ENCODE results near the gene ARPC1B.
"Not testable (repeated sequence)": the region's sequence is repeated elsewhere in the genome, so short reads cannot be mapped to it uniquely, and the experiment has no call there.

ARPC1B gene

GRCh38 chr7:99408379-99409191, 34.1 kb downstream of the ARPC1B start, which contains the start of the genes BUD31 and PDAP1:
Gene BUD31, plus strand, starts transcription at chr7:99408969. Its CDS starts 2,124 bp downstream, at chr7:99411093.
Gene PDAP1, minus strand, starts transcription at chr7:99408597. Its CDS starts 49 bp downstream, at chr7:99408548.
- peak; percentile 89 for DNase-seq (ENCODE audit: low read depth in 1 of 2, low spot score in 1 of 2)

GRCh38 chr7:99409192-99409572, 34.7 kb downstream of the ARPC1B start:
- DNase-seq (ENCODE audit: low read depth in 1 of 2, low spot score in 1 of 2), result no peak

GRCh38 chr7:99409806-99410205, 35.3 kb downstream of the ARPC1B start:
- DNase-seq (ENCODE audit: low read depth in 1 of 2, low spot score in 1 of 2), result no peak

GRCh38 chr7:99410635-99411034, 36.1 kb downstream of the ARPC1B start:
- DNase-seq (ENCODE audit: low read depth in 1 of 2, low spot score in 1 of 2), result no peak

- not testable (repeated sequence) for DNase-seq (ENCODE audit: low read depth in 1 of 2, low spot score in 1 of 2)
Observed at GRCh38 chr7:99415513-99416127, 41.1 kb downstream of the ARPC1B start.

- no peak for DNase-seq (ENCODE audit: low read depth in 1 of 2, low spot score in 1 of 2)
Observed at GRCh38 chr7:99418260-99418659, 43.7 kb downstream of the ARPC1B start.

- no peak for DNase-seq (ENCODE audit: low read depth in 1 of 2, low spot score in 1 of 2)
Observed at GRCh38 chr7:99419323-99420021, 44.9 kb downstream of the ARPC1B start.

- no peak for DNase-seq (ENCODE audit: low read depth in 1 of 2, low spot score in 1 of 2)
Observed at GRCh38 chr7:99420213-99420612, 45.7 kb downstream of the ARPC1B start.

- no peak for DNase-seq (ENCODE audit: low read depth in 1 of 2, low spot score in 1 of 2)
Observed at GRCh38 chr7:99420986-99421385, 46.5 kb downstream of the ARPC1B start.

- no peak for DNase-seq (ENCODE audit: low read depth in 1 of 2, low spot score in 1 of 2)
Observed at GRCh38 chr7:99422186-99422585, 47.7 kb downstream of the ARPC1B start.

GRCh38 chr7:99422625-99423024, 48.1 kb downstream of the ARPC1B start:
- no peak for DNase-seq (ENCODE audit: low read depth in 1 of 2, low spot score in 1 of 2)

GRCh38 chr7:99424932-99425730, 50.6 kb downstream of the ARPC1B start:
- DNase-seq (ENCODE audit: low read depth in 1 of 2, low spot score in 1 of 2), result no peak

- no peak for DNase-seq (ENCODE audit: low read depth in 1 of 2, low spot score in 1 of 2)
Observed at GRCh38 chr7:99428972-99429566, 54.5 kb downstream of the ARPC1B start.

- DNase-seq (ENCODE audit: low read depth in 1 of 2, low spot score in 1 of 2), result no peak
Observed at GRCh38 chr7:99429756-99430155, 55.2 kb downstream of the ARPC1B start.

GRCh38 chr7:99431756-99432540, 57.4 kb downstream of the ARPC1B start:
- DNase-seq (ENCODE audit: low read depth in 1 of 2, low spot score in 1 of 2), result not testable (repeated sequence)

- no peak for DNase-seq (ENCODE audit: low read depth in 1 of 2, low spot score in 1 of 2)
Observed at GRCh38 chr7:99433158-99433557, 58.6 kb downstream of the ARPC1B start.

- DNase-seq (ENCODE audit: low read depth in 1 of 2, low spot score in 1 of 2), result no peak
Observed at GRCh38 chr7:99437946-99438572, 63.5 kb downstream of the ARPC1B start.

- peak; percentile 75 to 83 for DNase-seq (ENCODE audit: low read depth in 1 of 2, low spot score in 1 of 2)
Observed at GRCh38 chr7:99438573-99439480, 64.3 kb downstream of the ARPC1B start, which contains the start of the genes CPSF4 and PTCD1. Gene CPSF4, plus strand, starts transcription at chr7:99438943. Its CDS starts 140 bp downstream, at chr7:99439083. Gene PTCD1, minus strand, starts transcription at chr7:99438798. Its CDS starts 3,556 bp downstream, at chr7:99435242.
